GM13976 (cell line): ENCODE results near the gene PAXX.

ENCODE experiments used
- DNase-seq: peaks from one replicate; pipeline ENCODE4 v3.0.0; 2012; ENCODE audit warnings: low spot score
- CTCF ChIP-seq: IDR thresholded peaks from 2 replicates; pipeline ENCODE4 v1.5.1; 2012; ENCODE audit warnings: borderline replicate concordance, mild to moderate bottlenecking; ENCODE audit not compliant: insufficient read depth; ENCODE audit errors: extremely low read depth, missing control alignments, control extremely low read depth
- in situ Hi-C: fragments of 300-500 bp; cut with MboI; formaldehyde crosslinking; loops from one replicate; pipeline ENCODE4 v1.12.0; 2022; ENCODE audit warnings: low sequenced_read_pairs, mixed read lengths, inconsistent platforms; ENCODE audit not compliant: unreplicated experiment

PAXX gene, protein sequence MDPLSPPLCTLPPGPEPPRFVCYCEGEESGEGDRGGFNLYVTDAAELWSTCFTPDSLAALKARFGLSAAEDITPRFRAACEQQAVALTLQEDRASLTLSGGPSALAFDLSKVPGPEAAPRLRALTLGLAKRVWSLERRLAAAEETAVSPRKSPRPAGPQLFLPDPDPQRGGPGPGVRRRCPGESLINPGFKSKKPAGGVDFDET

GRCh38 chr9:136991993-136992818 lies at the start of gene PAXX:
PAXX (plus strand) TSS chr9:136992422; CDS start chr9:136992444, 22 bp downstream.
- in situ Hi-C loops: no loop called here
- DNase-seq: peak; percentile 100

DNA sequence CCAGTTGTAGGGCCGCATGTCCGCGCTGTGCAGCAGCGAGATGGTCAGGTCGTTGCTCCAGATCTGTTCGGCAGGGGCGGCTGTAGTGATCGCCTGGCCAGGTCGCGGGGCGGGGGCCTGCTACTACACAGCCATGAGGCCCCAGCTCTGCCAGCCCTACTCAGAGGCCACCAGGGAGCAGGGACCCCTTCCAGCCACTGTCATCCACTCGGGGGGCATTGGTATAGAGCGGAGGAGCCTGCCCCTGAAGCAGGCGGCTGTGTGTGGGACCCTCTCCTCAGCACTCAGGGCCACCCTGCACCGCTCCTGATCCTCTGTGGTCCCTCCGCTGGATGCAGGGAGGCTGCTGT lies 49.4 kb upstream of the PAXX start:
- no peak for TF ChIP-seq CTCF
- DNase-seq: no peak
- in situ Hi-C loops: no loop called here

More at GRCh38 chr9:136991993-136992818, at the start of gene PAXX:
- TF ChIP-seq CTCF: no peak

DNA sequence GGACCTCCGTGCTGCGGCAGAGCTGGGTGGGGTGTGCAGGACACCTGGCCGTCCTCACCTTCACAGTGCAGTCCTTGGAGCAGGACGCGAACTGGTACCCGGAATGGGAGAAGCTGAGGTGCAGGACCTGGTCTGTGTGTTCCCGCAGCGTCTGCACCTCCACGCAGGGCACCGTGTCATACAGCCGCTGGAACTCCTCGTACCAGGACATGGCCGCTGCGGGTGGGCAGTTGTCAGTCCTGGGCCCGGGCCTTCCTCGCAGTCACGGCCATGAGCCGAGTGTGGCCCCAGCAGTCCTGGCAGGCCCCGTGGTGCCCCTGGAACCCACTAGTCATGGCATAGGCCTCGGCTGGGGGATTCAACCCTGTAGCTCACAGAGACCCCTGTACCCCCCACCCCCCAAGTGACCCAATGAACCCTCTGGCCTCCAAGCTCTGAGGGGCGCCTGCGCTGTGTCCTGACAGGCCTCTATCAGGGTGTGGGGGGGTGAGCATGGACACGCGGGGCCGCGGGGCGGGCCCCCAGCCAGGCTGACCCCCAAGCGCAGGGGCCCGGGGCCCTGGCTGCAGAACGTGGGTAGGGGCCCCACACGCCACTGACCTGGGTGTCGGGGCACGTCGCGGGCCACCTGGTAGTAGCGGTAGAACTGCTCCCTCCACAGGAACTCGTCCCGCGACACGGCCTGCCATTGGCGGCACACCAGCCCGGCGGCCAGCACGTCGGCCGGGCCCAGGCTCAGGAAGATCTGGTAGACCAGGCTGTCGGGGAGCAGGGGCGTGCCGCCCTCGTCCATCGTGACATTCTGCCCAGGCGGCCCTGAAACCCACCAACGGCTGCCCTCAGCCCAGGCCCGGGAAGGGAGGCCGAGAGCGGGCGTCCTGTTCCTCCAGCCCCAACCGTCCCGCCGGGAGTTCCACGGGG lies 48.7 kb upstream of the PAXX start:
- peak; percentile 13 for TF ChIP-seq CTCF
- peak; percentile 78 for DNase-seq
- in situ Hi-C loops: no loop called here

DNA sequence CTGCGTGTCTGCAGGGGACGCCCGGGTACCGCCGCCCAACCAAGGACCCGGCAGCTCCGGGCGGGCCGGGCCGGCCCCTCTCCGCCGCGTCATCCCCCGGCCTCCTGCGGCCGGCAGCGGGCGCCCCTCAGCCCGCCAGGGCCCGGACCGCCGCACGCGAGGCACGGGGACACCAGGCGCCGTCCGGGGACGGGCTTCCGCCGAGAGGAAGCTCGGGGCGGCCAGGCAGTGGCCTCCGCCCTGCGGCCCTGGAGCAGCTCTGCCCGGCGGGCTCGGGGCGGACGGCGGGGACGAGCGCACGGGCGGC lies 48.1 kb upstream of the PAXX start:
- TF ChIP-seq CTCF: peak; percentile 36
- peak; percentile 88 for DNase-seq
- in situ Hi-C loops: no loop called here

DNA sequence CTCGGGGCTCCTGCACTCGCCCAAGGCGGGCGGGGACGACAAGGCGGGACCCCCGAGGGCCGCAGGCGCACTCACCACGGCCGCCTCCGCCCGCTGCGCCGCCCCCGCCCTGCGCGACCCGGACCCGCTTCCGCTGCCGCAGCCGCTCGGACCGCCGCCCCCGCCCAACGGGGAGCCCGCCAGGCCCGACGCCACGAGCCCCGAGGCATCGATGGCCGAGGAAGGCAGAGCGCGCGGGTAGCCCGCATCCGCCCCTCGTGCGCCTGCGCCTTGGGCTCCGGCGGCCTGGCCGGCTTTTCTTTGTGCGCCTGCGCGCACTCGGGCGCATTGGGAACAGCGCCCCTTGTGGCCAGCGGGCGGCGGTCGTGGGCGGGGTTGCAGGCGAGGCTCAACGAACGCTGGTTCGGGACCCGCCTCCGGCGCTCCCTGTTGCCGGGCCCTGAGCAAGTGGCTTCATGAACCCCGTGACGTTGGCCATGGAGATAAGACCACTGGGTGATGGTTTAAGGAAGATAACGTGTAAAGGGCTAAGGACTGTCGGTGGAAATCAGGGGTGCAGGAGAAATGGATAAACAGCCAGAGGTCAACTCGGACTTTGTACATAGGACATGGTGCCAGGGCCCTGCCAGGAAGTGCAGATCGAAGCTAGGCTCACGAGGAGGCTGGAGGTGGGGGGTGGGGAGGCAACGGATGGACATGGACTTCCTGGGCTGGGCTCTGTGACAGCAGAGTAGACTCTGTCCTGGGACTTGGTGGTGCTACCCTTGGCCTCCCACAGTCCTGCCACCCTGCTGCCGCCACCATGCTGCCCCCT lies 47.5 kb upstream of the PAXX start, which contains the start of the genes C8G and FBXW5:
Gene C8G, plus strand, starts transcription at position 725 of the 814 bp plus-strand sequence. Its CDS starts 78 bp downstream, at position 803.
Gene FBXW5, minus strand, starts transcription at position 220 of the 814 bp plus-strand sequence. CDS start 655 bp downstream, outside the sequence.
- in situ Hi-C loops: no loop called here
- DNase-seq: peak; percentile 100
- peak; percentile 98 for TF ChIP-seq CTCF
